AG04449 (cell line): ENCODE measurements around the gene TNC.

Source experiments
- CTCF ChIA-PET: fragments of 350-600 bp; formaldehyde crosslinking; extraction: SDS; loops from one replicate; lab custom pipeline; 2021; ENCODE audit warnings: antibody characterized with exemption; lab: Yijun Ruan, JAX
- POLR2A ChIA-PET: fragments of 400-600, 350-600 bp; formaldehyde crosslinking; extraction: SDS; loops from one replicate; lab custom pipeline; 2020; ENCODE audit warnings: antibody characterized with exemption, inconsistent platforms; lab: Yijun Ruan, JAX
- DNase-seq: peaks from one replicate; pipeline ENCODE4 v3.0.0-alpha.2; 2010; ENCODE audit warnings: low read depth, low spot score
- H3K4me3 ChIP-seq: 2 replicates; pipeline ENCODE4 v1.5.1; 2011; ENCODE audit warnings: low read depth, mild to moderate bottlenecking, control low read depth, low read length
- CTCF ChIP-seq: IDR thresholded peaks from one replicate; pipeline ENCODE4 v1.5.1; 2011; ENCODE audit warnings: mild to moderate bottlenecking, moderate library complexity, low read length, control low read depth, inconsistent platforms; ENCODE audit not compliant: insufficient read depth; ENCODE audit errors: missing control alignments

Gene TNC

GRCh38 chr9:115158661-115159481 lies 40.9 kb upstream of the TNC start:
- ChIA-PET CTCF (no interaction called here), POLR2A (interaction anchor here (0.7 kb wide), 1 partner anchor 415 kb away, joined by 3 read pairs; no protein-coding TSS in a partner anchor)
- DNase-seq: peak; percentile 47
- no peak overlapping the region for H3K4me3 ChIP-seq
- TF ChIP-seq CTCF: no peak

- H3K4me3 ChIP-seq: no peak overlapping the region
- no peak for TF ChIP-seq CTCF
- CTCF ChIA-PET: interaction anchor here (2.1 kb wide), 1 partner anchor 367 kb away, joined by 6 read pairs; no protein-coding TSS in a partner anchor
- DNase-seq: no peak
- POLR2A ChIA-PET: interaction anchor here (0.6 to 1.0 kb wide), 5 partner anchors 11 to 1015 kb away, joined by 3 to 4 read pairs (median 3); no protein-coding TSS in a partner anchor
Observed at GRCh38 chr9:115157245-115157674, 39.3 kb upstream of the TNC start.

GRCh38 chr9:115155037-115155436 lies 37.1 kb upstream of the TNC start:
- POLR2A ChIA-PET: no interaction called here
- H3K4me3 ChIP-seq: no peak overlapping the region
- no peak for DNase-seq
- CTCF ChIA-PET: no interaction called here
- no peak for TF ChIP-seq CTCF

GRCh38 chr9:115154617-115155016 lies 36.7 kb upstream of the TNC start:
- ChIA-PET POLR2A (no interaction called here), CTCF (no interaction called here)
- no peak for TF ChIP-seq CTCF
- DNase-seq: no peak
- H3K4me3 ChIP-seq: no peak overlapping the region

- no peak overlapping the region for H3K4me3 ChIP-seq
- TF ChIP-seq CTCF: no peak
- ChIA-PET POLR2A (no interaction called here), CTCF (no interaction called here)
- no peak for DNase-seq
Observed at GRCh38 chr9:115152281-115152820, 34.4 kb upstream of the TNC start.

- no peak overlapping the region for H3K4me3 ChIP-seq
- DNase-seq: no peak
- CTCF ChIA-PET: interaction anchor here (1.5 kb wide), 1 partner anchor 13 kb away, joined by 3 read pairs; no protein-coding TSS in a partner anchor
- POLR2A ChIA-PET: no interaction called here
- no peak for TF ChIP-seq CTCF
Observed at GRCh38 chr9:115148721-115149120, 30.8 kb upstream of the TNC start.
